ENCODE data around the gene BPIFA2.

Gene BPIFA2

DNA sequence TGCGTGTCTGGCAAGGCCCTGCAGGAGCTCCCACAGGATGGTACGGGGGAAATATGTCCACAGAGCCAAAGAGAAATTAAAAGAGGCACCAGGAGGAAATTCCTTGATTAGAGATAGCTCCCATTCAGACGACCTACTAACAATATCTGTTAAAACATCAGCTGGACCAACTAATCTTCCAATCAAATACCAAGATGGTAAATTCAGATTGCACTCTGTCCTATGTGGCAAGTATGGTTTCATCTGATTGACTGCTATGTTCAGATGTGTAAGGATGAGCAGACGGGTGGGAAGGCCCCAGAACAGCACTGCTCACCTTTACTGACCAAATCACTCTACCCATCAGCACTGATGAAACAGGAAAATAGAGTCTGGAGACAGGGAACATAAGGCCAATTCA lies 19.5 kb downstream of the BPIFA2 start:
- H3K79me2 ChIP-seq (ENCODE audit: control insufficient read depth, low read length), result no peaks in the 10 kb centered on the region
- no peaks in the 10 kb centered on the region for H3K9me2 ChIP-seq (replicated peaks; ENCODE audit: control insufficient read depth, low read length)
- H3K27ac ChIP-seq (ENCODE audit: low read depth, low read length), result no peak overlapping the region
- no peaks in the 10 kb centered on the region for H3K36me3 ChIP-seq (ENCODE audit: control insufficient read depth, low read length)
- no peak for TF ChIP-seq CTCF (IDR thresholded peaks at IDR 0.05; ENCODE audit: low read depth, low read length, poor library complexity, severe bottlenecking)
- TF ChIP-seq EZH2phosphoT487 (IDR thresholded peaks at IDR 0.05; ENCODE audit: borderline replicate concordance, low read length), result no peak
- H3F3A ChIP-seq (ENCODE audit: control insufficient read depth, insufficient read depth), result no peaks in the 10 kb centered on the region
- H3K27me3 ChIP-seq (ENCODE audit: control insufficient read depth, low read length), result no peaks in the 10 kb centered on the region
- H3K9me3 ChIP-seq (ENCODE audit: control insufficient read depth, insufficient read depth, low read length), result no peaks in the 10 kb centered on the region; the same call in 1 of the 2 replicates
- H3K4me3 ChIP-seq (ENCODE audit: low read length), result no peak overlapping the region
- no peak overlapping the region for H3K4me2 ChIP-seq (ENCODE audit: low read length)
- no peaks in the 10 kb centered on the region for H3K4me1 ChIP-seq (ENCODE audit: control insufficient read depth, low read length)
- no peaks in the 10 kb centered on the region for H4K20me1 ChIP-seq (ENCODE audit: control insufficient read depth, insufficient read depth, low read depth, low read length)

GRCh38 chr20:33188421-33188820 lies 20.5 kb downstream of the BPIFA2 start:
- H3K27ac ChIP-seq (ENCODE audit: low read depth, low read length), result no peak overlapping the region
- no peaks in the 10 kb centered on the region; the same call in 1 of the 2 replicates for H3K9me3 ChIP-seq (ENCODE audit: control insufficient read depth, insufficient read depth, low read length)
- H3K9me2 ChIP-seq (replicated peaks; ENCODE audit: control insufficient read depth, low read length), result no peaks in the 10 kb centered on the region
- no peaks in the 10 kb centered on the region for H3K79me2 ChIP-seq (ENCODE audit: control insufficient read depth, low read length)
- TF ChIP-seq CTCF (IDR thresholded peaks at IDR 0.05; ENCODE audit: low read depth, low read length, poor library complexity, severe bottlenecking) (no peak), EZH2phosphoT487 (IDR thresholded peaks at IDR 0.05; ENCODE audit: borderline replicate concordance, low read length) (no peak)
- no peak overlapping the region for H3K4me2 ChIP-seq (ENCODE audit: low read length)
- no peaks in the 10 kb centered on the region for H3F3A ChIP-seq (ENCODE audit: control insufficient read depth, insufficient read depth)
- H3K36me3 ChIP-seq (ENCODE audit: control insufficient read depth, low read length), result no peaks in the 10 kb centered on the region
- no peak overlapping the region for H3K4me3 ChIP-seq (ENCODE audit: low read length)
- H3K4me1 ChIP-seq (ENCODE audit: control insufficient read depth, low read length), result no peaks in the 10 kb centered on the region
- 0 out of 2 replicates have a peak, but pooled peaks cover 2% of the 10 kb centered on the region for H3K27me3 ChIP-seq (ENCODE audit: control insufficient read depth, low read length)
- H4K20me1 ChIP-seq (ENCODE audit: control insufficient read depth, insufficient read depth, low read depth, low read length), result no peaks in the 10 kb centered on the region

- Histone ChIP-seq H3K27ac (ENCODE audit: low read depth, low read length) (no peak overlapping the region), H3K4me1 (ENCODE audit: control insufficient read depth, low read length) (no peaks in the 10 kb centered on the region), H3F3A (ENCODE audit: control insufficient read depth, insufficient read depth) (no peaks in the 10 kb centered on the region), H3K4me2 (ENCODE audit: low read length) (no peak overlapping the region), H3K9me2 (replicated peaks; ENCODE audit: control insufficient read depth, low read length) (no peaks in the 10 kb centered on the region), H3K36me3 (ENCODE audit: control insufficient read depth, low read length) (no peaks in the 10 kb centered on the region), H3K79me2 (ENCODE audit: control insufficient read depth, low read length) (no peaks in the 10 kb centered on the region), H3K4me3 (ENCODE audit: low read length) (no peak overlapping the region), H3K9me3 (ENCODE audit: control insufficient read depth, insufficient read depth, low read length) (no peaks in the 10 kb centered on the region), H4K20me1 (ENCODE audit: control insufficient read depth, insufficient read depth, low read depth, low read length) (no peaks in the 10 kb centered on the region), H3K27me3 (ENCODE audit: control insufficient read depth, low read length) (0 out of 2 replicates have a peak, but pooled peaks cover 4% of the 10 kb centered on the region)
- TF ChIP-seq EZH2phosphoT487 (IDR thresholded peaks at IDR 0.05; ENCODE audit: borderline replicate concordance, low read length), result no peak
- no peak for TF ChIP-seq CTCF (IDR thresholded peaks at IDR 0.05; ENCODE audit: low read depth, low read length, poor library complexity, severe bottlenecking)
Measured at GRCh38 chr20:33191484-33191883, 23.5 kb downstream of the BPIFA2 start.
